GM19468 (cell line): ENCODE measurements around the gene LRGUK.
"Not testable (repeated sequence)": the region's sequence is repeated elsewhere in the genome, so short reads cannot be mapped to it uniquely, and the experiment has no call there.

Experiments used
- ATAC-seq: cut with Tn5 transposase; IDR thresholded peaks from one replicate; pipeline ENCODE4 v1.9.1; 2021; ENCODE audit warnings: mild to moderate bottlenecking, moderate library complexity, moderate number of reproducible peaks; ENCODE audit not compliant: unreplicated experiment; ENCODE audit errors: extremely low read depth

Gene LRGUK

GRCh38 chr7:134212576-134213546 is 85.7 kb downstream of the LRGUK start:
- ATAC-seq, result no peak

GRCh38 chr7:134220236-134220635 is 93.1 kb downstream of the LRGUK start:
- ATAC-seq, result no peak

GRCh38 chr7:134231296-134231695 is 104.2 kb downstream of the LRGUK start:
- not testable (repeated sequence) for ATAC-seq

- ATAC-seq, result no peak
Observed at GRCh38 chr7:134234216-134234615, 107.1 kb downstream of the LRGUK start.

- ATAC-seq, result no peak
Observed at GRCh38 chr7:134245253-134245652, 118.1 kb downstream of the LRGUK start.

- no peak for ATAC-seq
Observed at GRCh38 chr7:134246347-134246746, 119.2 kb downstream of the LRGUK start.

- ATAC-seq, result no peak
Observed at GRCh38 chr7:134246761-134247160, 119.6 kb downstream of the LRGUK start.

- ATAC-seq, result no peak
Observed at GRCh38 chr7:134248196-134248595, 121.1 kb downstream of the LRGUK start.

GRCh38 chr7:134254311-134254710 is 127.2 kb downstream of the LRGUK start:
- ATAC-seq, result no peak

GRCh38 chr7:134255814-134256213 is 128.7 kb downstream of the LRGUK start:
- ATAC-seq, result no peak

- no peak for ATAC-seq
Observed at GRCh38 chr7:134262322-134262721, 135.2 kb downstream of the LRGUK start.

- no peak for ATAC-seq
Observed at GRCh38 chr7:134276951-134277350, 149.8 kb downstream of the LRGUK start.

- ATAC-seq, result no peak
Observed at GRCh38 chr7:134278502-134279153, 151.5 kb downstream of the LRGUK start.

GRCh38 chr7:134279336-134279735 is 152.2 kb downstream of the LRGUK start:
- ATAC-seq, result no peak

- no peak for ATAC-seq
Observed at GRCh38 chr7:134279898-134280297, 152.8 kb downstream of the LRGUK start.

- no peak for ATAC-seq
Observed at GRCh38 chr7:134280508-134280907, 153.4 kb downstream of the LRGUK start.

GRCh38 chr7:134284011-134284410 is 156.9 kb downstream of the LRGUK start:
- ATAC-seq, result no peak

GRCh38 chr7:134284952-134285351 is 157.8 kb downstream of the LRGUK start:
- no peak for ATAC-seq

- no peak for ATAC-seq
Observed at GRCh38 chr7:134287916-134288659, 160.9 kb downstream of the LRGUK start.

GRCh38 chr7:134289423-134289822 is 162.3 kb downstream of the LRGUK start:
- no peak for ATAC-seq

- ATAC-seq, result no peak
Observed at GRCh38 chr7:134289841-134290240, 162.7 kb downstream of the LRGUK start.
